ENCODE data around the gene STXBP5L. TPM values are rescaled to one million over a fixed set of nuclear protein-coding genes. Genes with fewer than 3 reads are reported as not detected.

STXBP5L gene
- total and polyA plus RNA-seq, 2 of the 4 experiments (the other 2 are of a cell fraction): not detected

DNA sequence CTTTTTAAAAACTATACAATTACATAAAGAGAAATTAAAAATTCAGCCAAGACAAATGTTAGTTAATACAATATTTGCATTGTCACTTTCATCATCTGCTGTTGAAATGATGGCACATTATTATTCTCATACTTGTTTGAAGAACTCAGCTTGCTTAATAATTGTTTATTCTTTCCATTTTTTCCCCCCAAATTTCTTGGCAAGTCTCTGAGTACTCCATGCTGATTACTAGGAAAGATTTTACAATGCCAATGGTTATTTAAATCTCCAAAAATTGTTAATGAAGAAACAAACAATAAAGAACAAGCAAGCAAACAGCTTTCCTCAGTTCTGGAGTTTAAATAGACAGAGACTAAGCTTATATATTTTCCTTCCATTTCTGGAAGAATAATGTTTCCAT lies 15.1 kb upstream of the STXBP5L start:
- Histone ChIP-seq H3K9me3 (ENCODE audit: control insufficient read depth, insufficient read depth, low read length) (no peaks in the 10 kb centered on the region), H3K14ac (replicated peaks; ENCODE audit: low read depth, low read length) (no peak overlapping the region), H2BK15ac (ENCODE audit: low read depth, low read length) (no peak overlapping the region), H3K4me3 (ENCODE audit: insufficient read depth, low read depth, low read length) (no peak overlapping the region), H2AFZ (replicated peaks; ENCODE audit: low read length, poor library complexity) (no peak overlapping the region), H3K27ac (ENCODE audit: insufficient read depth, low read length) (no peak overlapping the region), H3K27me3 (ENCODE audit: control insufficient read depth, insufficient read depth, low read length) (no peaks in the 10 kb centered on the region), H2BK120ac (ENCODE audit: low read depth, low read length) (no peak overlapping the region), H3K4me2 (ENCODE audit: low read depth, low read length) (no peak overlapping the region), H2BK5ac (ENCODE audit: low read depth, low read length, poor library complexity, severe bottlenecking) (no peak overlapping the region), H2AK5ac (ENCODE audit: low read depth, low read length) (no peak overlapping the region), H2BK20ac (ENCODE audit: low read depth, low read length) (no peak overlapping the region), H2AK9ac (replicated peaks; ENCODE audit: low read depth, low read length, poor library complexity) (no peak overlapping the region), H4K20me1 (ENCODE audit: insufficient read depth, low read length) (no peaks in the 10 kb centered on the region), H4K5ac (ENCODE audit: low read depth, low read length) (no peak overlapping the region), H3K18ac (ENCODE audit: low read depth, low read length) (no peak overlapping the region), H3K23ac (ENCODE audit: low read depth, low read length) (no peak overlapping the region), H4K91ac (ENCODE audit: insufficient read depth, low read depth, low read length) (no peak overlapping the region), H3K79me1 (ENCODE audit: low read depth in 1 of 2, low read length in 2 of 2) (no peaks in the 10 kb centered on the region), H3K36me3 (ENCODE audit: control insufficient read depth, insufficient read depth, low read length) (no peaks in the 10 kb centered on the region), H3K9ac (ENCODE audit: low read depth, low read length) (no peak overlapping the region), H3K9me1 (ENCODE audit: insufficient read depth, low read length) (no peaks in the 10 kb centered on the region), H3K56ac (ENCODE audit: extremely low read depth, insufficient read depth, low read length) (no peak overlapping the region), H4K8ac (ENCODE audit: low read depth in 2 of 2, low read length in 2 of 2) (no peak overlapping the region), H3K4me1 (ENCODE audit: control insufficient read depth, insufficient read depth, low read length) (no peaks in the 10 kb centered on the region), H3K4ac (ENCODE audit: low read depth, low read length) (no peak overlapping the region)
- DNase-seq (no peak), ATAC-seq (ENCODE audit: low read depth) (no peak)
- CTCF ChIA-PET: no interaction called here
- POLR2A ChIA-PET (ENCODE audit: unreplicated experiment): no interaction called here
- no TSS peak for BruUV-seq (replicated peaks)
- no peak for TF ChIP-seq MAZ (IDR thresholded peaks at IDR 0.05; ENCODE audit: borderline replicate concordance, low read depth, low read length)
- TF ChIP-seq CHD1 (IDR thresholded peaks at IDR 0.05; ENCODE audit: low read depth, low read length): no peak
- no peak for TF ChIP-seq MXI1 (IDR thresholded peaks at IDR 0.05; ENCODE audit: borderline replicate concordance, low read depth, low read length)
- TF ChIP-seq, protein P1, sequence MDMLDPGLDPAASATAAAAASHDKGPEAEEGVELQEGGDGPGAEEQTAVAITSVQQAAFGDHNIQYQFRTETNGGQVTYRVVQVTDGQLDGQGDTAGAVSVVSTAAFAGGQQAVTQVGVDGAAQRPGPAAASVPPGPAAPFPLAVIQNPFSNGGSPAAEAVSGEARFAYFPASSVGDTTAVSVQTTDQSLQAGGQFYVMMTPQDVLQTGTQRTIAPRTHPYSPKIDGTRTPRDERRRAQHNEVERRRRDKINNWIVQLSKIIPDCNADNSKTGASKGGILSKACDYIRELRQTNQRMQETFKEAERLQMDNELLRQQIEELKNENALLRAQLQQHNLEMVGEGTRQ (IDR thresholded peaks at IDR 0.05; ENCODE audit: low read depth, low read length): no peak
- TF ChIP-seq MAFK (IDR thresholded peaks at IDR 0.05; ENCODE audit: low read depth, low read length): no peak
- TF ChIP-seq RCOR1 (IDR thresholded peaks at IDR 0.05; ENCODE audit: insufficient replicate concordance, low read length): no peak
- TF ChIP-seq RFX5 (IDR thresholded peaks at IDR 0.05; ENCODE audit: low read depth, low read length): no peak
- TF ChIP-seq NFE2L2 (IDR thresholded peaks at IDR 0.05; ENCODE audit: low read depth, low read length): no peak
- no peak for TF ChIP-seq FOS (IDR thresholded peaks at IDR 0.05; ENCODE audit: low read depth, low read length)
- dilution Hi-C loops (cut with HindIII; ENCODE audit: low sequenced_read_pairs, unreplicated experiment) (no loop called here), in situ Hi-C loops (cut with MboI; ENCODE audit: low sequenced_read_pairs) (no loop called here), intact Hi-C loops (cut with micrococcal nuclease) (no loop called here)
